ENCODE measurements around the gene C1GALT1. TPM values are rescaled to one million over a fixed set of nuclear protein-coding genes. Genes with fewer than 3 reads are reported as not detected.

The C1GALT1 gene
- total and polyA plus RNA-seq, 9 of the 15 experiments (the other 6 are each of a cell fraction or from before 2014, with no cell fraction given) = 5.0 to 33.2 (median 24.1) TPM

DNA sequence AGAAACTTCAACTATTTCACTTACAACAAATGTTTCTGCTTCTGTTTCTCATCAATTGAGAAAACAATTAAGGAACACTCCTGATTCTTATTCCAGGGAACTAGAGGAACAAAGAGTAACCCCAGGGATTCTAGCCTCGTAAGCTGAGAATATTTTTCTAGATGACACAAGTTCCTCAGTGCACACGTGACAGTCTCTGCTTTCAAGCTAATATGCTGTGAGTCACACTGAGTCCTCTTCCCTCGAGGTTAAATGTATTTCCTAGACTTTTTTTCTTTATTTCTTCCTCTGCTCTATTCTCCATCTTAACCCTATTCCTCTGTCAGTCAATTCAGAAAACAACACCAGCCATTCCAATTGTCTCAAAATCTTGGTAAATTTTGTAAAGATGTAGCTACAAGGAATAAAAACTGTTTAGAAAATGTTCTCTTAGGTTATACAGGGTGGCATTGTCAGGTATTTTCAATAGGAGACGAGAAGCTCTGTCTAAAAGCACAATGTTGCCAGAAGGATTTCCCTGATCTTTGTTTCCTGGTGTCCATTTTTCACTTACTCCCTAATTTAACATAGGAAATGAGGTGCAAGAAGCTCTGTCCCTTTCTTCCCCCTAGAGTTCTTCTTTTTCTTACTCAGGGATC is 5.8 kb upstream of the C1GALT1 start (continued):
- TF ChIP-seq, protein P1, sequence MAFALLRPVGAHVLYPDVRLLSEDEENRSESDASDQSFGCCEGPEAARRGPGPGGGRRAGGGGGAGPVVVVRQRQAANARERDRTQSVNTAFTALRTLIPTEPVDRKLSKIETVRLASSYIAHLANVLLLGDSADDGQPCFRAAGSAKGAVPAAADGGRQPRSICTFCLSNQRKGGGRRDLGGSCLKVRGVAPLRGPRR (CRISPR knock-in tag; IDR thresholded peaks at IDR 0.05) = no peak
- TF ChIP-seq, protein P2, sequence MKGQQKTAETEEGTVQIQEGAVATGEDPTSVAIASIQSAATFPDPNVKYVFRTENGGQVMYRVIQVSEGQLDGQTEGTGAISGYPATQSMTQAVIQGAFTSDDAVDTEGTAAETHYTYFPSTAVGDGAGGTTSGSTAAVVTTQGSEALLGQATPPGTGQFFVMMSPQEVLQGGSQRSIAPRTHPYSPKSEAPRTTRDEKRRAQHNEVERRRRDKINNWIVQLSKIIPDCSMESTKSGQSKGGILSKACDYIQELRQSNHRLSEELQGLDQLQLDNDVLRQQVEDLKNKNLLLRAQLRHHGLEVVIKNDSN (CRISPR knock-in tag; IDR thresholded peaks at IDR 0.05) = peak; percentile 76
- TF ChIP-seq HDAC3 (IDR thresholded peaks at IDR 0.05; ENCODE audit: borderline replicate concordance, partially characterized antibody) (no peak), E4F1 (CRISPR knock-in tag; IDR thresholded peaks at IDR 0.05; ENCODE audit: borderline replicate concordance) (no peak), FOSL1 (tag; conservative IDR thresholded peaks at IDR 0.05) (peak; percentile 70), CEBPG (CRISPR knock-in tag; IDR thresholded peaks at IDR 0.05) (no peak), CEBPG (tag; conservative IDR thresholded peaks at IDR 0.05 in 1 of 2, IDR thresholded peaks at IDR 0.05 in 1 of 2) (no peak), L3MBTL2 (IDR thresholded peaks at IDR 0.05) (peak; percentile 56; the same call in 1 of the 2 replicates), ZNF668 (CRISPR knock-in tag; IDR thresholded peaks at IDR 0.05) (no peak), BHLHE40 (IDR thresholded peaks at IDR 0.05; ENCODE audit: low read length) (peak; percentile 65; the same call in 1 of the 2 replicates), RAD51 (IDR thresholded peaks at IDR 0.05; ENCODE audit: borderline replicate concordance, low read depth) (peak; percentile 83), COPS2 (conservative IDR thresholded peaks at IDR 0.05) (no peak), ZNF263 (CRISPR knock-in tag; IDR thresholded peaks at IDR 0.05; ENCODE audit: borderline replicate concordance) (no peak)
- TF ChIP-seq, protein P3, sequence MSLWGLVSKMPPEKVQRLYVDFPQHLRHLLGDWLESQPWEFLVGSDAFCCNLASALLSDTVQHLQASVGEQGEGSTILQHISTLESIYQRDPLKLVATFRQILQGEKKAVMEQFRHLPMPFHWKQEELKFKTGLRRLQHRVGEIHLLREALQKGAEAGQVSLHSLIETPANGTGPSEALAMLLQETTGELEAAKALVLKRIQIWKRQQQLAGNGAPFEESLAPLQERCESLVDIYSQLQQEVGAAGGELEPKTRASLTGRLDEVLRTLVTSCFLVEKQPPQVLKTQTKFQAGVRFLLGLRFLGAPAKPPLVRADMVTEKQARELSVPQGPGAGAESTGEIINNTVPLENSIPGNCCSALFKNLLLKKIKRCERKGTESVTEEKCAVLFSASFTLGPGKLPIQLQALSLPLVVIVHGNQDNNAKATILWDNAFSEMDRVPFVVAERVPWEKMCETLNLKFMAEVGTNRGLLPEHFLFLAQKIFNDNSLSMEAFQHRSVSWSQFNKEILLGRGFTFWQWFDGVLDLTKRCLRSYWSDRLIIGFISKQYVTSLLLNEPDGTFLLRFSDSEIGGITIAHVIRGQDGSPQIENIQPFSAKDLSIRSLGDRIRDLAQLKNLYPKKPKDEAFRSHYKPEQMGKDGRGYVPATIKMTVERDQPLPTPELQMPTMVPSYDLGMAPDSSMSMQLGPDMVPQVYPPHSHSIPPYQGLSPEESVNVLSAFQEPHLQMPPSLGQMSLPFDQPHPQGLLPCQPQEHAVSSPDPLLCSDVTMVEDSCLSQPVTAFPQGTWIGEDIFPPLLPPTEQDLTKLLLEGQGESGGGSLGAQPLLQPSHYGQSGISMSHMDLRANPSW (CRISPR knock-in tag; IDR thresholded peaks at IDR 0.05) = no peak
- TF ChIP-seq, protein P4, sequence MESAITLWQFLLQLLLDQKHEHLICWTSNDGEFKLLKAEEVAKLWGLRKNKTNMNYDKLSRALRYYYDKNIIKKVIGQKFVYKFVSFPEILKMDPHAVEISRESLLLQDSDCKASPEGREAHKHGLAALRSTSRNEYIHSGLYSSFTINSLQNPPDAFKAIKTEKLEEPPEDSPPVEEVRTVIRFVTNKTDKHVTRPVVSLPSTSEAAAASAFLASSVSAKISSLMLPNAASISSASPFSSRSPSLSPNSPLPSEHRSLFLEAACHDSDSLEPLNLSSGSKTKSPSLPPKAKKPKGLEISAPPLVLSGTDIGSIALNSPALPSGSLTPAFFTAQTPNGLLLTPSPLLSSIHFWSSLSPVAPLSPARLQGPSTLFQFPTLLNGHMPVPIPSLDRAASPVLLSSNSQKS (CRISPR knock-in tag; IDR thresholded peaks at IDR 0.05) = no peak

Data from K562 (cell line).